ENCODE results near the gene PAPLN.

- TF ChIP-seq CTCF (conservative IDR thresholded peaks at IDR 0.05; ENCODE audit: low read depth, low read length) (no peak), EZH2 (IDR thresholded peaks at IDR 0.05; ENCODE audit: low read length, unreplicated experiment) (no peak), EZH2phosphoT487 (IDR thresholded peaks at IDR 0.05; ENCODE audit: borderline replicate concordance, low read length) (no peak)
Measured at GRCh38 chr14:73276836-73277235, 39.5 kb downstream of the PAPLN start.
